ENCODE measurements around the gene PRKCD.

- TF ChIP-seq CTCF (conservative IDR thresholded peaks at IDR 0.05; ENCODE audit: low read length) (peak; percentile 80), EZH2phosphoT487 (IDR thresholded peaks at IDR 0.05; ENCODE audit: borderline replicate concordance) (no peak)
Measured at GRCh38 chr3:53134631-53135232, 26.3 kb upstream of the PRKCD start.

Data from Loucy (cell line).